ENCODE measurements around the gene COL6A3. TPM values are rescaled to one million over a fixed set of nuclear protein-coding genes. Genes with fewer than 3 reads are reported as not detected.

COL6A3 gene
- polyA plus RNA-seq, 1 donor (not counting 4 experiments of a cell fraction or from before 2014, with no cell fraction given), result not detected

DNA sequence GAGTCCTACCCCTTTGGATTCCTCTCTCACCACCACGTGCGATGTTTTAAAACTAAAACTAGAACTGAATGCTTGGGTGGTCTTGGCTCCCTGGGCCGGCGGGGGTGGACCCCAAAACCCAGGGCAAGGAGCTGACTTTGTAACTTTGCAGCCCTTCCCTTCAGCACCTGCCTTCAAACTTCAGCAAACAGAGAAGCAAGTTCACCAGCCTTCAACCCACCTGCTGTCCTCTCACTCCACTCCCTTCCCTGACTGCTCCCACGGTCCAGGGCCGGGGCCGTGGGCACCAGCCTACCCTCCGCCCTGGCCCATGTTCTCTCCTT, 54.5 kb downstream of the COL6A3 start:
- Histone ChIP-seq H3K27me3 (ENCODE audit: control insufficient read depth, extremely low read depth, insufficient read depth, low read length) (peaks cover 44% of the 10 kb centered on the region), H3K9ac (ENCODE audit: control insufficient read depth, extremely low read depth, insufficient read depth, low read length) (no peak overlapping the region), H3K79me2 (ENCODE audit: control insufficient read depth, insufficient read depth, low read length) (no peaks in the 10 kb centered on the region), H3K9me1 (ENCODE audit: control insufficient read depth, extremely low read depth, insufficient read depth, low read length) (no peaks in the 10 kb centered on the region), H4K20me1 (ENCODE audit: control insufficient read depth, extremely low read depth, insufficient read depth, low read length) (no peaks in the 10 kb centered on the region), H2AFZ (ENCODE audit: control insufficient read depth, low read length) (no peak overlapping the region), H3K36me3 (ENCODE audit: control insufficient read depth in 2 of 2, extremely low read depth in 1 of 2, insufficient read depth in 2 of 2, low read length in 2 of 2) (no peaks in the 10 kb centered on the region), H3K4me3 (ENCODE audit: control insufficient read depth in 2 of 3, extremely low read depth in 1 of 3, insufficient read depth in 2 of 3, low read depth in 1 of 3, low read length in 3 of 3) (no peak overlapping the region), H3K27ac (ENCODE audit: control insufficient read depth, insufficient read depth, low read length) (no peak overlapping the region), H3K4me1 (ENCODE audit: control insufficient read depth, extremely low read depth, insufficient read depth, low read length) (peaks cover 12% of the 10 kb centered on the region), H3K4me2 (ENCODE audit: control insufficient read depth, extremely low read depth, insufficient read depth, low read depth, low read length) (no peak overlapping the region), H3K9me3 (ENCODE audit: control insufficient read depth, low read depth, low read length) (no peaks in the 10 kb centered on the region)
- dilution Hi-C loops (cut with MboI; ENCODE audit: extremely low pct_ligation_motif_present, low sequenced_read_pairs), result no loop called here
- DNase-seq (ENCODE audit: low read depth, low spot score) (no peak), FAIRE-seq (no peak)
- TF ChIP-seq EZH2 (IDR thresholded peaks at IDR 0.05; ENCODE audit: low read length), result no peak
- TF ChIP-seq, protein P1, sequence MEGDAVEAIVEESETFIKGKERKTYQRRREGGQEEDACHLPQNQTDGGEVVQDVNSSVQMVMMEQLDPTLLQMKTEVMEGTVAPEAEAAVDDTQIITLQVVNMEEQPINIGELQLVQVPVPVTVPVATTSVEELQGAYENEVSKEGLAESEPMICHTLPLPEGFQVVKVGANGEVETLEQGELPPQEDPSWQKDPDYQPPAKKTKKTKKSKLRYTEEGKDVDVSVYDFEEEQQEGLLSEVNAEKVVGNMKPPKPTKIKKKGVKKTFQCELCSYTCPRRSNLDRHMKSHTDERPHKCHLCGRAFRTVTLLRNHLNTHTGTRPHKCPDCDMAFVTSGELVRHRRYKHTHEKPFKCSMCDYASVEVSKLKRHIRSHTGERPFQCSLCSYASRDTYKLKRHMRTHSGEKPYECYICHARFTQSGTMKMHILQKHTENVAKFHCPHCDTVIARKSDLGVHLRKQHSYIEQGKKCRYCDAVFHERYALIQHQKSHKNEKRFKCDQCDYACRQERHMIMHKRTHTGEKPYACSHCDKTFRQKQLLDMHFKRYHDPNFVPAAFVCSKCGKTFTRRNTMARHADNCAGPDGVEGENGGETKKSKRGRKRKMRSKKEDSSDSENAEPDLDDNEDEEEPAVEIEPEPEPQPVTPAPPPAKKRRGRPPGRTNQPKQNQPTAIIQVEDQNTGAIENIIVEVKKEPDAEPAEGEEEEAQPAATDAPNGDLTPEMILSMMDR (optimal IDR thresholded peaks at IDR 0.05 in 1 of 3, IDR thresholded peaks at IDR 0.05 in 1 of 3, conservative IDR thresholded peaks at IDR 0.05 in 1 of 3; ENCODE audit: extremely low read depth in 1 of 3, insufficient read depth in 2 of 3, low read length in 3 of 3), result no peak

DNA sequence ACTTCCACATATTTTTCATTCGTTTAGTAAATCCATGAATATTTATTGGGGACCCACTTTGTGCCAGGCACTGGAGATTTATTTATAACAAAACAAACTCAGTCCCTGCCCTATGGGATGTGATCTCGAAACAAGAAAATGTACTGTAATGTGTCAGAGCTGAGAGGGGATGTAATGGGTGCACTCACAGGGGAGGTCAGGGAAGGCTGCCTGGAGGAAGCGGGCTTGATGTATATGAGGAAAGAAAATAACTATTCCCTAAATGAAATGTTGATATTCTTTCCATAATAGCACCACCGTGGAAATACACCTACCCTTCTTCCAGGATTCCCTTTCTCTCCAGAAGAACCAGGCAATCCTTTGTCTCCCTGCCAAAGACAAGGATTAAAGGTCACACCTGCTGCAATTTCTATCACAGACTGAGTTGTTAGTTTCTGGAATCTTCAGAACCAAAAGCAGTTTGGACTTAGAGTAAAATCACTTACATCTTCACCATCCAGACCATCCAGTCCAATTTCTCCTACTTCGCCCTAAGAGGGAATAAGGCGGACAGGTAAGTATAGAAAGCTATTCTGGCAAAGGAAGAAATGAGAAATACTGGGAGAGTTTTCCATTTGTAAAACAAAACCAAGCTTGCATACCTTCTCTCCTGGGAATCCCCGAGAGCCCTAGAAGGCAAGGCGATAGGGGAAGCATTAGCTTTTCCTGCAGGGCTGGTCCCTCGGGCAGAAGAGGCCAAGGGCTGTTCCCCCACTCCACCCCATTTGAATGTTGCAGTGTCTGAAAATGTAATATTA, 55.0 kb downstream of the COL6A3 start:
- no peak overlapping the region for H3K9ac ChIP-seq (ENCODE audit: control insufficient read depth, extremely low read depth, insufficient read depth, low read length)
- H3K36me3 ChIP-seq (ENCODE audit: control insufficient read depth in 2 of 2, extremely low read depth in 1 of 2, insufficient read depth in 2 of 2, low read length in 2 of 2), result no peaks in the 10 kb centered on the region
- TF ChIP-seq, protein P1 (optimal IDR thresholded peaks at IDR 0.05 in 1 of 3, IDR thresholded peaks at IDR 0.05 in 1 of 3, conservative IDR thresholded peaks at IDR 0.05 in 1 of 3; ENCODE audit: extremely low read depth in 1 of 3, insufficient read depth in 2 of 3, low read length in 3 of 3), result no peak
- no peak for TF ChIP-seq EZH2 (IDR thresholded peaks at IDR 0.05; ENCODE audit: low read length)
- no peak overlapping the region for H3K27ac ChIP-seq (ENCODE audit: control insufficient read depth, insufficient read depth, low read length)
- FAIRE-seq (no peak), DNase-seq (ENCODE audit: low read depth, low spot score) (no peak)
- peaks cover 16% of the 10 kb centered on the region for H3K4me1 ChIP-seq (ENCODE audit: control insufficient read depth, extremely low read depth, insufficient read depth, low read length)
- H3K27me3 ChIP-seq (ENCODE audit: control insufficient read depth, extremely low read depth, insufficient read depth, low read length), result peaks cover 44% of the 10 kb centered on the region
- H2AFZ ChIP-seq (ENCODE audit: control insufficient read depth, low read length), result no peak overlapping the region
- no peak overlapping the region for H3K4me3 ChIP-seq (ENCODE audit: control insufficient read depth in 2 of 3, extremely low read depth in 1 of 3, insufficient read depth in 2 of 3, low read depth in 1 of 3, low read length in 3 of 3)
- no peak overlapping the region for H3K4me2 ChIP-seq (ENCODE audit: control insufficient read depth, extremely low read depth, insufficient read depth, low read depth, low read length)
- H4K20me1 ChIP-seq (ENCODE audit: control insufficient read depth, extremely low read depth, insufficient read depth, low read length), result no peaks in the 10 kb centered on the region
- no peaks in the 10 kb centered on the region for H3K79me2 ChIP-seq (ENCODE audit: control insufficient read depth, insufficient read depth, low read length)
- no peaks in the 10 kb centered on the region for H3K9me3 ChIP-seq (ENCODE audit: control insufficient read depth, low read depth, low read length)
- dilution Hi-C loops (cut with MboI; ENCODE audit: extremely low pct_ligation_motif_present, low sequenced_read_pairs), result no loop called here
- no peaks in the 10 kb centered on the region for H3K9me1 ChIP-seq (ENCODE audit: control insufficient read depth, extremely low read depth, insufficient read depth, low read length)
